Neural crest cell (in vitro differentiated cells): ENCODE results near the gene ASTN2. TPM values are rescaled to one million over a fixed set of nuclear protein-coding genes. Genes with fewer than 3 reads are reported as not detected.

Experiments
- DNase-seq: peaks from one replicate; pipeline ENCODE4 v3.0.0; 2021; ENCODE audit warnings: low read depth, mixed read lengths, low spot score
- H3K27ac Mint-ChIP-seq: one replicate; pipeline ENCODE4 v1.8.0; 2021; ENCODE audit warnings: mild to moderate bottlenecking, mixed read lengths; ENCODE audit not compliant: unreplicated experiment
- H3K27me3 Mint-ChIP-seq: 2 replicates; pipeline ENCODE4 v1.8.0; 2021; ENCODE audit warnings: low read depth, mild to moderate bottlenecking, mixed read lengths
- H3K36me3 Mint-ChIP-seq: 2 replicates; pipeline ENCODE4 v1.8.0; 2021; ENCODE audit warnings: low read depth, mild to moderate bottlenecking, mixed read lengths
- H3K4me1 Mint-ChIP-seq: 2 replicates; pipeline ENCODE4 v1.8.0; 2021; ENCODE audit warnings: mixed read lengths
- H3K4me3 Mint-ChIP-seq: one replicate; pipeline ENCODE4 v1.8.0; 2021; ENCODE audit warnings: mild to moderate bottlenecking, mixed read lengths
- H3K9me3 Mint-ChIP-seq: 2 replicates; pipeline ENCODE4 v1.8.0; 2021; ENCODE audit warnings: mixed read lengths
- total RNA-seq: library from RNA; stranded (reverse); gene quantifications from 2 replicates; pipeline ENCODE4 v1.2.1, GENCODE V29; 2021
- TF ChIP-seq, protein P1 (sequence below): fragments of 200-600 bp; sonication (generic); conservative IDR thresholded peaks from 2 replicates; pipeline ENCODE4 v1.5.0; 2021; ENCODE audit warnings: antibody characterized with exemption, mild to moderate bottlenecking

The ASTN2 gene
- total RNA-seq, 1 donor from 2014 or later, result 7.3 TPM

DNA sequence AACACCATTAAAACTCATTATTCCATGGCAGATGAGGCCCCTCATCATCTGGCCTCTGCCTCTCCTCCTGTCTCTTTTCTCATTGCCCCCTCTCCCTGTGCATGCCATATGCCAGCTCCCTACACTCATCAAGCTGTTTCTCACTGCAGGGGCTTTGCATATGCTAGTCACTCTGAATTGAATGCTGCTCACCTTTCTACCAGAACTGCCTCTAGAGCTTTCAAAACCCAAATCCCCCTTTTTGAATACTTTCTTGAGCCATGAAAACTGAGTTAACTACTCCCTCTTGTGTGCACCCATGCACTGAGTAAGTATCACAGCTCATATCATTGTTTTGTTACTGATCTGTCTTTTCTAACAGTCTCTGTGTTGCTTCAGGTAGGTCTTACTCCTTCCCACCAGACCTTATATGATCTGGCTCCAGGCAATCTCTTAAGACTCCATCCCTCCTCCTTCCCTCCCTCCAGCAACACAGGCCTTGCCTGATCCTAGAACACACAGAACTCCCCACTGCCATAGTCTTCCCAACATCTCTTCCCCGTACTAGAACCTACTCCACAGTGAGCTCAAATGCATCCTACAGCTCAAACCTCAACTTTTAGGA is 60.5 kb downstream of the ASTN2 start:
- no peak for DNase-seq
- Mint-ChIP-seq H3K27me3 (no peaks in the 10 kb centered on the region), H3K36me3 (no peaks in the 10 kb centered on the region), H3K4me3 (no peak overlapping the region), H3K27ac (no peak overlapping the region), H3K4me1 (peaks cover 6% of the 10 kb centered on the region), H3K9me3 (peaks cover 2% of the 10 kb centered on the region)
- TF ChIP-seq, protein P1, sequence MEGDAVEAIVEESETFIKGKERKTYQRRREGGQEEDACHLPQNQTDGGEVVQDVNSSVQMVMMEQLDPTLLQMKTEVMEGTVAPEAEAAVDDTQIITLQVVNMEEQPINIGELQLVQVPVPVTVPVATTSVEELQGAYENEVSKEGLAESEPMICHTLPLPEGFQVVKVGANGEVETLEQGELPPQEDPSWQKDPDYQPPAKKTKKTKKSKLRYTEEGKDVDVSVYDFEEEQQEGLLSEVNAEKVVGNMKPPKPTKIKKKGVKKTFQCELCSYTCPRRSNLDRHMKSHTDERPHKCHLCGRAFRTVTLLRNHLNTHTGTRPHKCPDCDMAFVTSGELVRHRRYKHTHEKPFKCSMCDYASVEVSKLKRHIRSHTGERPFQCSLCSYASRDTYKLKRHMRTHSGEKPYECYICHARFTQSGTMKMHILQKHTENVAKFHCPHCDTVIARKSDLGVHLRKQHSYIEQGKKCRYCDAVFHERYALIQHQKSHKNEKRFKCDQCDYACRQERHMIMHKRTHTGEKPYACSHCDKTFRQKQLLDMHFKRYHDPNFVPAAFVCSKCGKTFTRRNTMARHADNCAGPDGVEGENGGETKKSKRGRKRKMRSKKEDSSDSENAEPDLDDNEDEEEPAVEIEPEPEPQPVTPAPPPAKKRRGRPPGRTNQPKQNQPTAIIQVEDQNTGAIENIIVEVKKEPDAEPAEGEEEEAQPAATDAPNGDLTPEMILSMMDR, result no peak

DNA sequence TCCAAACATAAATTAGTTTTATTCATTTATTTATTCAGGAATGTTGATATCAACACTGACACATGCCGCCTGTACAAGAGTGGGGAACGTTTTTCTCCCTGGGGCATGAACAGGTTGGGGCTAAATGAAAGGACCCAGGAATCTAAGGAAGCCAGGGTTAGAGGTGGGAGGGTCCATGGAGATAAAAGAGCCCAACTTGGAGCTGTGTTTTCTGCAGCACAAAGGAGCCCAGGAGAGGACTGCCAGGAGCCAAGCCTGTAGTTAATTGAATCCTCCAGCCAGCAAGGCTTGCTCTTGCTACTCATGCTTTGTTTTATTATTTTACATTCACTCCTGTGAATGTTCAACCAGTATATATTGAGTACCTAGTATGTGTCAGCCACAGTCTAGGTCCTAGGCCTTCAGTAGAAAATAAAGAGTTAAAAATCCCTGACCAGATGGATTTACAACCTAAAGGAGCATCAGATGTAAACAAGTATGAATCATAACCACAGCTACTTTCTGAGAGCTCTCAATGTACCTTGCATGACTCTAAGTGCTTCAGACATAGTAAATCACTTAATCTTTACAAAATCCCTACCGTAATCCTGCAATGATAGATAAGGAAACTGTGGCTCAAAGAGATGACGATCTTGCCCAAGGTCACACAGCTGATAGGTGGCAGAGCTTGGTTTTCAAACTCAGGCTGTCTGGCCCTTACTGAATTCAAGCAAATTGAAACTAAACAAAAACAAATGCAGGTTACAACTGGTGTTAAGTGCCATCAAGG is 69.8 kb downstream of the ASTN2 start:
- peaks cover 13% of the 10 kb centered on the region for H3K4me1 Mint-ChIP-seq
- TF ChIP-seq, protein P1, result no peak
- H3K27ac Mint-ChIP-seq, result no peak overlapping the region
- DNase-seq, result no peak
- peaks cover 6% of the 10 kb centered on the region for H3K27me3 Mint-ChIP-seq
- H3K4me3 Mint-ChIP-seq, result no peak overlapping the region
- H3K36me3 Mint-ChIP-seq, result no peaks in the 10 kb centered on the region
- no peaks in the 10 kb centered on the region for H3K9me3 Mint-ChIP-seq

DNA sequence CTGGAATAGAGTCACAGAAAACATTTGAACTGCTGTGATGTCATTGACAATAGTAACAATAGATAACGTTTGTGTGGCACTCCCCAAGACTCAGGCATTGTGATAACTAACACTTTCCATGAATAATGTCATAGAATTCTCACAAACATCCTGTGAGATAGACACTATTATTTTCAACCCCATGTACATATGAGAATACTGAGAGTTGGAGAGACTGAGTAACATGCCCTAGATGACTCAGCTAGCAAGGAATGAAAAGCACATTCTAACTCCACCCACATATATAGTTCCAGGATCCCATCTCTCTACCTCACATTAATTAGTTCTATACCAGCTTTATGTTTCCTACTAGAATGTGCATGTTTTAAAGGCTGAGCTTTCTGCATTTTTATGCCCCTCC is 71.4 kb downstream of the ASTN2 start:
- Mint-ChIP-seq H3K4me3 (no peak overlapping the region), H3K36me3 (no peaks in the 10 kb centered on the region), H3K4me1 (no peaks in the 10 kb centered on the region), H3K27ac (no peak overlapping the region), H3K27me3 (peaks cover 6% of the 10 kb centered on the region), H3K9me3 (no peaks in the 10 kb centered on the region)
- TF ChIP-seq, protein P1, result no peak
- DNase-seq, result no peak

DNA sequence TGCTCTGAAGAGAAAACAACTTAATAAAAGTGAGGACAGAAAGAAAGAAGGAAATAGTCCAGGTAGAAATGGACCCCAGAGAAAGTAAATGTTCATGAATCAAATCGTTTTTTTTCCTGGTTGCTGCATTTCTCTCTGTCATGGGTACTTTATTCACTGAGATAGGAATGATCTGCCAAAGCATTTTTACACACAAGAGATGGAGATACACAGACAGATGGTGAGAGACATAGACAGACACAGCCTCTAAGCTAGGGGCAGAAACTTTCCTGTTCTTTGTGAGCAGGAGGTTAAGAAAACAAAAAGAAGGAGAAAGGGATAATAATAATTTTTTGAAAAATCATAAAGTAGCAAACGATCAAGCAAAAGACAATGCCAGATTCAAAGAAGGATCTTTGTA is 73.7 kb downstream of the ASTN2 start:
- H3K27ac Mint-ChIP-seq, result no peak overlapping the region
- H3K9me3 Mint-ChIP-seq, result no peaks in the 10 kb centered on the region
- DNase-seq, result no peak
- H3K27me3 Mint-ChIP-seq, result peaks cover 6% of the 10 kb centered on the region
- TF ChIP-seq, protein P1, result no peak
- no peaks in the 10 kb centered on the region for H3K36me3 Mint-ChIP-seq
- H3K4me1 Mint-ChIP-seq, result no peaks in the 10 kb centered on the region
- no peak overlapping the region for H3K4me3 Mint-ChIP-seq

DNA sequence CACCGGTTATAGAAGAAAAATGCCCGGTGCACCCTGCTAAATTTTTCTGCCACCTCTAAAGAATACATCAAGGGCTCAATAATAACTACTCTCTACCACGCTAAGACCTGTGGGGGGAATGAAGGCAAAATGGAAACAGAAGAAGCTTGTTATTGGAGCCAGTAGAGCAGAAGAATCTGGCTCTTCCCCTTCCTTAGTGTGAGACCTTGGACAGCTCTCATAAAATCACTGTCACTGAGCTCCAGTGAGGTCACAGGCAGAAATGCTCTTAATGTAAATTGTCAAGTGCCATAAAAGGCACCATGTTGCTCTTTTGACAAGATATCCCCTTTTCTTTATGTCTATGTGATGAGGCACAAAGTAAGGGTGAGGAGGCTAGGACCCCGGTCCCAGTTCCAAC is 74.4 kb downstream of the ASTN2 start:
- Mint-ChIP-seq H3K4me1 (no peaks in the 10 kb centered on the region), H3K4me3 (no peak overlapping the region), H3K27ac (no peak overlapping the region), H3K27me3 (peaks cover 6% of the 10 kb centered on the region), H3K9me3 (no peaks in the 10 kb centered on the region), H3K36me3 (no peaks in the 10 kb centered on the region)
- TF ChIP-seq, protein P1, result no peak
- DNase-seq, result no peak
